ENCODE results near the gene MELTF.
"Not testable (repeated sequence)": the region's sequence is repeated elsewhere in the genome, so short reads cannot be mapped to it uniquely, and the experiment has no call there.

The MELTF gene

GRCh38 chr3:197029511-197030167 is at the start of gene MELTF:
TSS of gene MELTF (minus strand) at chr3:197029817. CDS start at chr3:197029702, 115 bp downstream.
- peak; percentile 71 for DNase-seq (ENCODE audit: low read depth, low spot score)

GRCh38 chr3:197076415-197076814 is 46.8 kb upstream of the MELTF start:
- no peak for DNase-seq (ENCODE audit: low read depth, low spot score)

- DNase-seq (ENCODE audit: low read depth, low spot score), result no peak
Measured at GRCh38 chr3:197068077-197068476, 38.5 kb upstream of the MELTF start.

GRCh38 chr3:197064771-197065170 is 35.2 kb upstream of the MELTF start:
- DNase-seq (ENCODE audit: low read depth, low spot score), result no peak

- DNase-seq (ENCODE audit: low read depth, low spot score), result no peak
Measured at GRCh38 chr3:197062446-197062845, 32.8 kb upstream of the MELTF start.

- not testable (repeated sequence) for DNase-seq (ENCODE audit: low read depth, low spot score)
Measured at GRCh38 chr3:197051637-197052036, 22.0 kb upstream of the MELTF start.

GRCh38 chr3:197050511-197050910 is 20.9 kb upstream of the MELTF start:
- DNase-seq (ENCODE audit: low read depth, low spot score), result no peak

GRCh38 chr3:197042539-197042938 is 12.9 kb upstream of the MELTF start:
- DNase-seq (ENCODE audit: low read depth, low spot score), result no peak

GRCh38 chr3:197041875-197042488 is 12.4 kb upstream of the MELTF start:
- no peak for DNase-seq (ENCODE audit: low read depth, low spot score)

GRCh38 chr3:197040658-197041057 is 11.0 kb upstream of the MELTF start:
- no peak for DNase-seq (ENCODE audit: low read depth, low spot score)

- no peak for DNase-seq (ENCODE audit: low read depth, low spot score)
Measured at GRCh38 chr3:197038679-197039462, 9.3 kb upstream of the MELTF start.

GRCh38 chr3:197035577-197035976 is 6.0 kb upstream of the MELTF start:
- no peak for DNase-seq (ENCODE audit: low read depth, low spot score)

GRCh38 chr3:197034778-197035177 is 5.2 kb upstream of the MELTF start:
- DNase-seq (ENCODE audit: low read depth, low spot score), result not testable (repeated sequence)

GRCh38 chr3:197033764-197034163 is 4.1 kb upstream of the MELTF start:
- DNase-seq (ENCODE audit: low read depth, low spot score), result not testable (repeated sequence)

GRCh38 chr3:197031315-197032285 is 2.0 kb upstream of the MELTF start:
- DNase-seq (ENCODE audit: low read depth, low spot score), result peak; percentile 69

GRCh38 chr3:197030379-197031314 is 1.0 kb upstream of the MELTF start:
- no peak for DNase-seq (ENCODE audit: low read depth, low spot score)

- peak; percentile 40 for DNase-seq (ENCODE audit: low read depth, low spot score)
Measured at GRCh38 chr3:197028728-197029510, 698 bp downstream of the MELTF start.

GRCh38 chr3:197027896-197028727 is 1.5 kb downstream of the MELTF start:
- DNase-seq (ENCODE audit: low read depth, low spot score), result no peak

All from ELF-1 (cell line).